ENCODE measurements around the gene TM9SF1.

- TF ChIP-seq, protein P1, sequence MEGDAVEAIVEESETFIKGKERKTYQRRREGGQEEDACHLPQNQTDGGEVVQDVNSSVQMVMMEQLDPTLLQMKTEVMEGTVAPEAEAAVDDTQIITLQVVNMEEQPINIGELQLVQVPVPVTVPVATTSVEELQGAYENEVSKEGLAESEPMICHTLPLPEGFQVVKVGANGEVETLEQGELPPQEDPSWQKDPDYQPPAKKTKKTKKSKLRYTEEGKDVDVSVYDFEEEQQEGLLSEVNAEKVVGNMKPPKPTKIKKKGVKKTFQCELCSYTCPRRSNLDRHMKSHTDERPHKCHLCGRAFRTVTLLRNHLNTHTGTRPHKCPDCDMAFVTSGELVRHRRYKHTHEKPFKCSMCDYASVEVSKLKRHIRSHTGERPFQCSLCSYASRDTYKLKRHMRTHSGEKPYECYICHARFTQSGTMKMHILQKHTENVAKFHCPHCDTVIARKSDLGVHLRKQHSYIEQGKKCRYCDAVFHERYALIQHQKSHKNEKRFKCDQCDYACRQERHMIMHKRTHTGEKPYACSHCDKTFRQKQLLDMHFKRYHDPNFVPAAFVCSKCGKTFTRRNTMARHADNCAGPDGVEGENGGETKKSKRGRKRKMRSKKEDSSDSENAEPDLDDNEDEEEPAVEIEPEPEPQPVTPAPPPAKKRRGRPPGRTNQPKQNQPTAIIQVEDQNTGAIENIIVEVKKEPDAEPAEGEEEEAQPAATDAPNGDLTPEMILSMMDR (IDR thresholded peaks at IDR 0.05; ENCODE audit: borderline replicate concordance, extremely low read depth, low read length, poor library complexity, severe bottlenecking), result no peak
- no peak for TF ChIP-seq EZH2 (IDR thresholded peaks at IDR 0.05; ENCODE audit: borderline replicate concordance, low read depth, low read length, severe bottlenecking)
Measured at GRCh38 chr14:24216345-24216699, 21.1 kb upstream of the TM9SF1 start.
